Chondrocyte (in vitro differentiated cells): Measurements from ENCODE around the gene MOBP. TPM values are rescaled to one million over a fixed set of nuclear protein-coding genes. Genes with fewer than 3 reads are reported as not detected.

Experiments
- DNase-seq: peaks from one replicate; pipeline ENCODE4 v3.0.0; 2021; ENCODE audit warnings: mixed read lengths, low spot score
- H3K27ac Mint-ChIP-seq: one replicate; pipeline ENCODE4 v1.8.0; 2021; ENCODE audit warnings: mild to moderate bottlenecking, moderate library complexity, mixed read lengths; ENCODE audit not compliant: unreplicated experiment
- H3K27me3 Mint-ChIP-seq: 2 replicates; pipeline ENCODE4 v1.8.0; 2021; ENCODE audit warnings: low read depth, mixed read lengths
- H3K36me3 Mint-ChIP-seq: 2 replicates; pipeline ENCODE4 v1.8.0; 2021; ENCODE audit warnings: low read depth, mixed read lengths
- H3K4me1 Mint-ChIP-seq: 2 replicates; pipeline ENCODE4 v1.8.0; 2021; ENCODE audit warnings: low read depth, mild to moderate bottlenecking, mixed read lengths
- H3K4me3 Mint-ChIP-seq: one replicate; pipeline ENCODE4 v1.8.0; 2021; ENCODE audit warnings: mild to moderate bottlenecking, moderate library complexity, mixed read lengths; ENCODE audit not compliant: unreplicated experiment
- H3K9me3 Mint-ChIP-seq: 2 replicates; pipeline ENCODE4 v1.8.0; 2021; ENCODE audit warnings: low read depth, mixed read lengths
- total RNA-seq: library from RNA; stranded (reverse); gene quantifications from 3 replicates; pipeline ENCODE4 v1.2.1, GENCODE V29; 2021
- TF ChIP-seq, protein P1 (sequence below): fragments of 200-600 bp; sonication (generic); IDR thresholded peaks from 2 replicates; pipeline ENCODE4 v1.5.0; 2021; ENCODE audit warnings: antibody characterized with exemption, mild to moderate bottlenecking, moderate library complexity

The MOBP gene
- total RNA-seq, 1 donor from 2014 or later: not detected

- H3K27me3 Mint-ChIP-seq: peaks cover 12% of the 10 kb centered on the region
- no peak overlapping the region for H3K4me3 Mint-ChIP-seq
- no peak overlapping the region for H3K27ac Mint-ChIP-seq
- H3K4me1 Mint-ChIP-seq: peaks cover 11% of the 10 kb centered on the region
- no peak for DNase-seq
- peaks cover under 1% of the 10 kb centered on the region for H3K9me3 Mint-ChIP-seq
- TF ChIP-seq, protein P1, sequence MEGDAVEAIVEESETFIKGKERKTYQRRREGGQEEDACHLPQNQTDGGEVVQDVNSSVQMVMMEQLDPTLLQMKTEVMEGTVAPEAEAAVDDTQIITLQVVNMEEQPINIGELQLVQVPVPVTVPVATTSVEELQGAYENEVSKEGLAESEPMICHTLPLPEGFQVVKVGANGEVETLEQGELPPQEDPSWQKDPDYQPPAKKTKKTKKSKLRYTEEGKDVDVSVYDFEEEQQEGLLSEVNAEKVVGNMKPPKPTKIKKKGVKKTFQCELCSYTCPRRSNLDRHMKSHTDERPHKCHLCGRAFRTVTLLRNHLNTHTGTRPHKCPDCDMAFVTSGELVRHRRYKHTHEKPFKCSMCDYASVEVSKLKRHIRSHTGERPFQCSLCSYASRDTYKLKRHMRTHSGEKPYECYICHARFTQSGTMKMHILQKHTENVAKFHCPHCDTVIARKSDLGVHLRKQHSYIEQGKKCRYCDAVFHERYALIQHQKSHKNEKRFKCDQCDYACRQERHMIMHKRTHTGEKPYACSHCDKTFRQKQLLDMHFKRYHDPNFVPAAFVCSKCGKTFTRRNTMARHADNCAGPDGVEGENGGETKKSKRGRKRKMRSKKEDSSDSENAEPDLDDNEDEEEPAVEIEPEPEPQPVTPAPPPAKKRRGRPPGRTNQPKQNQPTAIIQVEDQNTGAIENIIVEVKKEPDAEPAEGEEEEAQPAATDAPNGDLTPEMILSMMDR: no peak
- H3K36me3 Mint-ChIP-seq: no peaks in the 10 kb centered on the region
Measured at GRCh38 chr3:39529577-39529976, 62.1 kb downstream of the MOBP start.

DNA sequence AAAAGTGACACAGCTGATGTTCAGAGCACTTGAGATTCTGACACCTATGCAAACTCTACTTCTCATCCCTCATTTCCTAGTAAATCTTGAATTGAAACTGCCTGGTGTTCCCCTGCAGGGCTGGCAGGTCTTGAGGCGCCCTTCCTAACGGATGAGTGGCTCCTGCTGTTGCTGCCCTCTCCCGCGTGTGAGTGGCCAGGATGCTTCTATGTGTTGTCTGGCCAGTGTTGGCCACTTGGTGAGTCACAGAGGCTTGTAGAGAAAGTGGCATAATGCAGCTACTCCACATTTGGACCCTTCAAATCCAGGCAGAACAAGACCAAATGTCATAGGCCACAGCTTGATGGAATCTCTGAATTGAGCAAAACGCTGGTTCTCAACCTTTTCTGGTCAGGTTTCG is 63.6 kb downstream of the MOBP start:
- DNase-seq: no peak
- Mint-ChIP-seq H3K27ac (no peak overlapping the region), H3K27me3 (peaks cover 14% of the 10 kb centered on the region), H3K4me3 (no peak overlapping the region), H3K36me3 (no peaks in the 10 kb centered on the region), H3K9me3 (no peaks in the 10 kb centered on the region), H3K4me1 (peaks cover 11% of the 10 kb centered on the region)
- TF ChIP-seq, protein P1: no peak

- no peak overlapping the region for H3K27ac Mint-ChIP-seq
Measured at GRCh38 chr3:39531665-39532064, 64.2 kb downstream of the MOBP start.

GRCh38 chr3:39532777-39533176 is 65.3 kb downstream of the MOBP start:
- peaks cover 14% of the 10 kb centered on the region for H3K27me3 Mint-ChIP-seq
- H3K4me3 Mint-ChIP-seq: no peak overlapping the region
- DNase-seq: no peak
- no peak overlapping the region for H3K27ac Mint-ChIP-seq
- TF ChIP-seq, protein P1: no peak
- no peaks in the 10 kb centered on the region for H3K9me3 Mint-ChIP-seq
- H3K4me1 Mint-ChIP-seq: peaks cover 11% of the 10 kb centered on the region
- no peaks in the 10 kb centered on the region for H3K36me3 Mint-ChIP-seq

More at GRCh38 chr3:39531665-39532064, 64.2 kb downstream of the MOBP start:
- H3K27me3 Mint-ChIP-seq: peaks cover 14% of the 10 kb centered on the region
- TF ChIP-seq, protein P1: no peak
- H3K9me3 Mint-ChIP-seq: no peaks in the 10 kb centered on the region
- H3K4me3 Mint-ChIP-seq: no peak overlapping the region
- DNase-seq: no peak
- H3K4me1 Mint-ChIP-seq: peaks cover 11% of the 10 kb centered on the region
- no peaks in the 10 kb centered on the region for H3K36me3 Mint-ChIP-seq

DNA sequence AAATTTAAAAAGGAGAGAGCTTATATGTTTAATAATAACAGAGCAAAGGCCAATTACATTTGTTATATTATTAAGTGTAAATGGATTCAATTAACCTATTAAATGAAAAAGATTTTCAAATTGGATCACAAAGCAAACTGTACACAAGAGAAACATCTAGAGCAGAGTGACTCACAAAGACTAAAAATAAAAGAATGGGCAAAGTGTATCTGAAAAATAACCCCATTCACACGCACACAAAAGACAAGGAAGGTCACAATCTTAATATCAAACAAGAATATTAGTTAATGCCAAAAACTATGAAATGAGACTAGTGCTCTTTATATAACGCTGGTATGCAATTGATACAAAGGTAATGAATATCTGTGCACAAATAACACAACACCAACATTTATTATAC is 65.7 kb downstream of the MOBP start:
- peaks cover 11% of the 10 kb centered on the region for H3K4me1 Mint-ChIP-seq
- TF ChIP-seq, protein P1: no peak
- H3K4me3 Mint-ChIP-seq: no peak overlapping the region
- H3K36me3 Mint-ChIP-seq: no peaks in the 10 kb centered on the region
- H3K9me3 Mint-ChIP-seq: no peaks in the 10 kb centered on the region
- H3K27ac Mint-ChIP-seq: no peak overlapping the region
- peaks cover 13% of the 10 kb centered on the region for H3K27me3 Mint-ChIP-seq
- DNase-seq: no peak
